ENCODE data around the gene MMRN1.

Gene MMRN1

GRCh38 chr4:89909889-89910288 lies 15.2 kb downstream of the MMRN1 start:
- FAIRE-seq = no peak

- no peak for FAIRE-seq
These were observed 19.0 kb downstream of the MMRN1 start for GRCh38 chr4:89913623-89914022.

GRCh38 chr4:89914609-89915550 lies 20.2 kb downstream of the MMRN1 start:
- FAIRE-seq = peak; percentile 96

GRCh38 chr4:89915937-89916336 lies 21.3 kb downstream of the MMRN1 start:
- no peak for FAIRE-seq

GRCh38 chr4:89922848-89923416 lies 28.3 kb downstream of the MMRN1 start:
- no peak for FAIRE-seq

- FAIRE-seq = no peak
These were observed 34.2 kb downstream of the MMRN1 start for GRCh38 chr4:89928838-89929237.

GRCh38 chr4:89929425-89930159 lies 34.9 kb downstream of the MMRN1 start:
- FAIRE-seq = peak; percentile 91

GRCh38 chr4:89939546-89939945 lies 44.9 kb downstream of the MMRN1 start:
- FAIRE-seq = peak; percentile 58

GRCh38 chr4:89939994-89940393 lies 45.3 kb downstream of the MMRN1 start:
- peak; percentile 74 for FAIRE-seq

- FAIRE-seq = no peak
These were observed 48.2 kb downstream of the MMRN1 start for GRCh38 chr4:89942811-89943210.

- FAIRE-seq = no peak
These were observed 55.2 kb downstream of the MMRN1 start for GRCh38 chr4:89949782-89950387.

GRCh38 chr4:89952458-89952857 lies 57.8 kb downstream of the MMRN1 start:
- FAIRE-seq = no peak

GRCh38 chr4:89954906-89955695 lies 60.4 kb downstream of the MMRN1 start:
- no peak for FAIRE-seq

- FAIRE-seq = no peak
These were observed 62.6 kb downstream of the MMRN1 start for GRCh38 chr4:89957046-89957926.

GRCh38 chr4:89981789-89982334 lies 87.2 kb downstream of the MMRN1 start:
- FAIRE-seq = no peak

GRCh38 chr4:89988268-89988667 lies 93.6 kb downstream of the MMRN1 start:
- no peak for FAIRE-seq

GRCh38 chr4:89992744-89993143 lies 98.1 kb downstream of the MMRN1 start:
- FAIRE-seq = no peak

- no peak for FAIRE-seq
These were observed 99.7 kb downstream of the MMRN1 start for GRCh38 chr4:89994176-89994873.

- FAIRE-seq = no peak
These were observed 100.4 kb downstream of the MMRN1 start for GRCh38 chr4:89995006-89995405.

GRCh38 chr4:89995814-89996213 lies 101.2 kb downstream of the MMRN1 start:
- FAIRE-seq = no peak

All from islet of Langerhans (tissue), 1 donor.